Right atrium auricular region (tissue), 2 donors: Measurements from ENCODE around the gene TPM4. TPM values are rescaled to one million over a fixed set of nuclear protein-coding genes. Genes with fewer than 3 reads are reported as not detected.
"Not testable (repeated sequence)": the region's sequence is repeated elsewhere in the genome, so short reads cannot be mapped to it uniquely, and the experiment has no call there.

Source experiments
- DNase-seq: peaks from one replicate; pipeline ENCODE4 v3.0.0-alpha.2; 2019; ENCODE audit warnings: low spot score
- H3K27ac ChIP-seq, 2 donors: fragments of 200-600 bp; sonication (generic); 1 replicate in 1 of 2; 2 replicates in 1 of 2; pipeline ENCODE4 v1.5.1; 2016 to 2019
- H3K27me3 ChIP-seq, 2 donors: fragments of 200-600 bp; sonication (generic); one replicate each; pipeline versions ENCODE4 v1.5.1 to v1.6.0; 2017 to 2019
- H3K36me3 ChIP-seq: fragments of 200-600 bp; sonication (generic); one replicate; pipeline ENCODE4 v1.5.1; 2016
- H3K4me1 ChIP-seq, 2 donors: fragments of 200-600 bp; sonication (generic); one replicate each; pipeline versions ENCODE4 v1.5.1 to v1.6.0; 2017 to 2019
- H3K4me3 ChIP-seq, 2 donors: fragments of 200-600 bp; sonication (generic); 1 replicate in 1 of 2; 2 replicates in 1 of 2; pipeline ENCODE4 v1.5.1; 2017 to 2019; ENCODE audit warnings: mild to moderate bottlenecking in 1 of 2, moderate library complexity in 1 of 2
- H3K9me3 ChIP-seq, 2 donors: fragments of 200-600 bp; sonication (generic); one replicate each; pipeline ENCODE4 v1.5.1; 2019
- total RNA-seq, 2 donors: library from RNA; depleted of rRNA; stranded (reverse); fragments of >200 nt; gene quantifications; one replicate each; pipeline ENCODE4 v1.1.0, GENCODE V29; 2016
- TF ChIP-seq, protein P1 (sequence below), 2 donors: fragments of 200-600 bp; sonication (generic); IDR thresholded peaks; one replicate each; pipeline ENCODE4 v1.5.1; 2019; ENCODE audit warnings: antibody characterized with exemption in 2 of 2

The TPM4 gene
- total RNA-seq, 2 donors from 2014 or later: 163 to 194 TPM

DNA sequence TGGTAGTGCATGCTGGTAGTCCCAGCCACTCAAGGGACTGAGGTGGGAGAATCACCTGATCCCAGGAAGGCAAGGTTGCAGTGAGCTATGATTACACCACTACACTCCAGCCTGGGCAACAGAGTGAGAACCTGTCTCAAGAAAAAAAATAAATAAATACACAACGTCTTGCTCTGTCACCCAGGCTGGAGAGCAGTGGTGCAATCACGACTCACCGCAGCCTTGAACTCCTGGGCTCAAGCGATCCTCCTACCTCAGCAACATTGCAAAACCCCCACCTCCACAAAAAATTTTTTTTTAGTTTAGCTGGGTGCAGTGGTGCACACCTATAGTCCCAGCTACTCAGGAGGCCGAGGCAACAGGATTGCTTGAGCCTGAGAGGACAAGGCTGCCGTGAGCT, 8.8 kb downstream of the TPM4 start:
- TF ChIP-seq, protein P1, sequence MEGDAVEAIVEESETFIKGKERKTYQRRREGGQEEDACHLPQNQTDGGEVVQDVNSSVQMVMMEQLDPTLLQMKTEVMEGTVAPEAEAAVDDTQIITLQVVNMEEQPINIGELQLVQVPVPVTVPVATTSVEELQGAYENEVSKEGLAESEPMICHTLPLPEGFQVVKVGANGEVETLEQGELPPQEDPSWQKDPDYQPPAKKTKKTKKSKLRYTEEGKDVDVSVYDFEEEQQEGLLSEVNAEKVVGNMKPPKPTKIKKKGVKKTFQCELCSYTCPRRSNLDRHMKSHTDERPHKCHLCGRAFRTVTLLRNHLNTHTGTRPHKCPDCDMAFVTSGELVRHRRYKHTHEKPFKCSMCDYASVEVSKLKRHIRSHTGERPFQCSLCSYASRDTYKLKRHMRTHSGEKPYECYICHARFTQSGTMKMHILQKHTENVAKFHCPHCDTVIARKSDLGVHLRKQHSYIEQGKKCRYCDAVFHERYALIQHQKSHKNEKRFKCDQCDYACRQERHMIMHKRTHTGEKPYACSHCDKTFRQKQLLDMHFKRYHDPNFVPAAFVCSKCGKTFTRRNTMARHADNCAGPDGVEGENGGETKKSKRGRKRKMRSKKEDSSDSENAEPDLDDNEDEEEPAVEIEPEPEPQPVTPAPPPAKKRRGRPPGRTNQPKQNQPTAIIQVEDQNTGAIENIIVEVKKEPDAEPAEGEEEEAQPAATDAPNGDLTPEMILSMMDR (IDR thresholded peaks at IDR 0.05): no peak
- Histone ChIP-seq H3K27ac (no peak overlapping the region), H3K4me1 (peaks cover 0 to 36% of the 10 kb centered on the region in 2 donors), H3K36me3 (peaks cover 89% of the 10 kb centered on the region), H3K27me3 (no peaks in the 10 kb centered on the region), H3K4me3 (no peak overlapping the region), H3K9me3 (no peaks in the 10 kb centered on the region)
- no peak for DNase-seq

DNA sequence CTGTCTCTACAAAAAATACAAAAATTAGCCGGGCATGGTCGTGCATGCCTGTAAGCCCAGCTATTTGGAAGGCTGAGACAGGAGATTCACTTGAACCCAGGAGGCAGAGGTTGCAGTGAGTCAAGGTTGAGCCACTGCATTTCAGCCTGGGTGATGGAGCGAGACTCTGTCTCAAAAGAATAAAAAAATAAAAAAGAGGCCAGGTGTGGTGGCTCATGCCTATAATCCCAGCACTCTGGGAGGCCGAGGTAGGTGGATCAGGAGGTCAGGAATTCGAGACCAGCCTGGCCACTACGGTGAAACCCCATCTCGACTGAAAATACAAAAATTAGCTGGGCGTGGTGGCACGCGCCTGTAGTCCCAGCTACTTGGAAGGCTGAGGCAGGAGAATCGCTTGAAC, 11.1 kb downstream of the TPM4 start:
- not testable (repeated sequence) for DNase-seq, H3K27me3 ChIP-seq, H3K4me3 ChIP-seq, H3K9me3 ChIP-seq
- H3K27ac ChIP-seq: peak overlapping the region in 1 of 2 donors; percentile 13
- peaks cover 0 to 27% of the 10 kb centered on the region in 2 donors for H3K4me1 ChIP-seq
- peaks cover 100% of the 10 kb centered on the region for H3K36me3 ChIP-seq

DNA sequence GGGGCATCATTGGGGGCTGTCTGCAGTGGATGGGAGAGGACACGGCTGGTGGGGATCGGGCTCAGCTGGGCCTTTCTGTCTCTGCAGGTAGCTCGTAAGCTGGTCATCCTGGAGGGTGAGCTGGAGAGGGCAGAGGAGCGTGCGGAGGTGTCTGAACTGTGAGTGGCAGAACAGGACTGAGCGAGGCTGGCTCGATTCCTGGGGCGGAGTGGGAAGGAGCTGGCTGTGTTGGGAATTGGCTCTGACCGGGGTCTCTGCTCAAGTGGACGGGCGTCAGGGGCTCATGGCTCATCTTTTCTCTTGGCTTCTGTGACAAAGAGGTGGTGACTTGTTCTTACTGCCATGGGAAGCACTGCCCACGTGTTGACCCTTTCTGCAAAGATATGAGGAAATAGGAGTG, 11.6 kb downstream of the TPM4 start:
- TF ChIP-seq, protein P1 (IDR thresholded peaks at IDR 0.05): no peak
- H3K27ac ChIP-seq: no peak overlapping the region
- no peaks in the 10 kb centered on the region for H3K9me3 ChIP-seq
- no peak overlapping the region for H3K4me3 ChIP-seq
- no peak for DNase-seq
- H3K36me3 ChIP-seq: peaks cover 100% of the 10 kb centered on the region
- peaks cover 0 to 27% of the 10 kb centered on the region in 2 donors for H3K4me1 ChIP-seq
- no peaks in the 10 kb centered on the region for H3K27me3 ChIP-seq

DNA sequence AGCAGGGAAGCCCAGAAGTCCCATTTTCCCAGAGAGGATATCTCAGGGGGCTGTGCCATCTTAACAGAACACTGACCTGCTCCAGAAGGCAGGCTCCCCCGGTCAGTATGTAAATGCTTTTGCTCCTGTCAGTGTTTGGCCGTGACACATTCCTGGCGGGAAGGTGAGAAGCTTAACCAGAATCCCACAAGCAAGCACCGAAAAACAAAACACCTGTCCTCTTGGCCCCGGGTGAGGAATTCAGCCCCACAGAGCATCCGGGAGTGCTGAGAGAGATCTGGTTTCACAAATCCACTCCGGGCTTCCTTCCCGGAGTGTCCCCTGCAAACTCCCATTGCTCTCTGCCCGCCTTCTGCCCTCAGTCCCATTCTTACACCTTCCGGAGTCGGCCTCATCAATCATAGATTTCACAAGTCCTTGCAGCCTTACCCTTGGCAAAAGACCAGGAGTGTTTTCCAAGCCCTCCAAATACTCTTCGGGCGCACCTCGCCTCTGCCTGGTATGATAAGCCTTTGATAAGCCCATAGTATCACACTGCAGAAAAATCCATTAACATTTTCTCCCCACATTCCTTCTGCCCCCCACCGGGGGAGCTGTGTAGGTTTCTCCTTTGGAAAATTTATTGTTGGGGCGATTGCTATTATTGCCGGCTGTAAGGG, 12.2 kb downstream of the TPM4 start:
- Histone ChIP-seq H3K36me3 (peaks cover 100% of the 10 kb centered on the region), H3K9me3 (no peaks in the 10 kb centered on the region), H3K27me3 (no peaks in the 10 kb centered on the region), H3K27ac (no peak overlapping the region), H3K4me1 (peaks cover 0 to 27% of the 10 kb centered on the region in 2 donors), H3K4me3 (no peak overlapping the region)
- TF ChIP-seq, protein P1 (IDR thresholded peaks at IDR 0.05): peak in 1 of 2 donors; percentile 9
- DNase-seq: no peak

DNA sequence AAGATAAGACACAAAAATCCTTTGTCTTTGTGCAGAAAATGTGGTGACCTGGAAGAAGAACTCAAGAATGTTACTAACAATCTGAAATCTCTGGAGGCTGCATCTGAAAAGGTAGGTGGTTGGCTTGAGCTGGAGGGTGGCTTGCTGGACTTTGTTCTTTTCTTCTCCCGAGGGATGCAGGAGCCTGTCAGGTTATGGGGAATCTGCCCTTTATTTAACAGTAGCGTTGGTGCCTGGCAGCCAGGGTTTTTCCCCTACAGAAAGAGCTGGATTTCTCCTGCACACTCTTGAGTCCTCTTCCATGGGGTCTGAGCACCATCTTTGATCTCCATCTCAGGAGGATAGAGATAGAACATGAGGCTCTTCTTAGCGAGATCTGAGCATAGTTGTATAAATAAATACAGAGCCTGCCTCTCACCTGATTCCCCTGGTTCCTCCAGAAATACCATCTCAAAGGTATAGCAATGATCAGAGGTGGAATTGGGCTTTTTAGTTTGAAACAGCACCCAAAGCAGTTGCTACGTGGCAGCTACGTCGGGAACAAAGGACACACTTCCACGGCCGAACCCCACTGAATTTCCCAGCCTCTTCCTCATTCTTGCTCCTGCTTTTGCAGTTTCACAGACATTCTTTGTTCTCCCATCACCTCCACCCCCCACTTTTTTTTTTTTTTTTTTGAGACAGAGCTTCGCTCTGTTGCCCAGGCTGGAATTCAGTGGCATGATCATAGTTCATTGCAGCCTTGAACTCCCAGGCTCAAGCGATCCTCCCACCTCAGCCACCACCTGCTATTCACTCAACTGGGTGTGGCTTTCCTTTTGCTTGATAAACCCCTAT, 12.9 kb downstream of the TPM4 start:
- Histone ChIP-seq H3K9me3 (no peaks in the 10 kb centered on the region), H3K27me3 (no peaks in the 10 kb centered on the region), H3K36me3 (peaks cover 100% of the 10 kb centered on the region), H3K4me3 (no peak overlapping the region), H3K27ac (no peak overlapping the region), H3K4me1 (peaks cover 0 to 27% of the 10 kb centered on the region in 2 donors)
- TF ChIP-seq, protein P1 (IDR thresholded peaks at IDR 0.05): peak in 1 of 2 donors; percentile 4
- DNase-seq: no peak
